ENCODE results near the gene CFB. TPM values are rescaled to one million over a fixed set of nuclear protein-coding genes. Genes with fewer than 3 reads are reported as not detected.

CFB gene
- total and polyA plus RNA-seq, 2 of the 13 experiments (the other 11 are each of a cell fraction or from before 2014, with no cell fraction given) = 171 to 513 TPM

DNA sequence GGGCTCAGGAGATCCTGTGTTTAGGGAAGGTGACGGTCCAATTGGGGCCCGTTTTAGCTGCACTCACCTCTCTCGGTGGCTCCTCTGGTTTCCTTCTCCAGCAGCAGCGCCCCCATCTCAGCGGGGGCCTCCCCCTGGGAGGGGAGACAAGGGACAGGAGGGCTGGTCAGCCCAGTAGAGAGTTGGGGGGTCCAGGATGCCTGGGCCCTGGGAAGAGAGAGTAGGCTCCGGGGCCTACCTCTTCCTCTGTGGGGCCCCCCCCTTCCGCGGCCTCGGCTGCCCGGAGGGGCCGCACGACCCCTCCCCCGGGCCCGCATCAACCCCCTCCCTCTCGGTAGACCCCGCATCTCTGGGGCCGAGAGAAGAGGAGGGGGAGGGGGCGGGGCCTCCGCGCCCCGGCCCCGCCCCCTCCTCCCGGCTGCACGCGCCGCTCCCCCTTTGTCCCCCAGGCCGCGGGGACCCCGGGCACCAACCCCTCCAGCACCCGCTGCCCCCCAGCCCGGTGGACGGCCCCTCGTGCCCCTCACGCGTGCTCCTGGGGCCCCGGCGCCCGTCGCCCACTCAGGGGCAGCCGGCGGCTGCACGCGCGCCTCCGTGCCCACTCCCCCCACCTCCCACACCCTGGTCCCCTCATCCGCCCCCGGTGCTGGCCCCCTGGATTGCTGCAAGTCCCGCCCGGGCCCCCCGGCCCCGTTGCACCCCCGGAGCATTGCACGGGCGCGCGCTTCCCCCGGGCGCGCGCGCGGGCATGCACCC, 48.9 kb upstream of the CFB start (continued):
- TF ChIP-seq SMAD3 (CRISPR knock-in tag; IDR thresholded peaks at IDR 0.05) (no peak), ZBED4 (CRISPR knock-in tag; IDR thresholded peaks at IDR 0.05; ENCODE audit: borderline replicate concordance) (no peak), E2F2 (CRISPR knock-in tag; IDR thresholded peaks at IDR 0.05; ENCODE audit: borderline replicate concordance) (no peak), GATAD1 (CRISPR knock-in tag; IDR thresholded peaks at IDR 0.05) (no peak), ZFP90 (CRISPR knock-in tag; IDR thresholded peaks at IDR 0.05; ENCODE audit: borderline replicate concordance) (no peak), ZBTB4 (CRISPR knock-in tag; IDR thresholded peaks at IDR 0.05; ENCODE audit: borderline replicate concordance) (no peak), ATF4 (CRISPR knock-in tag; IDR thresholded peaks at IDR 0.05) (no peak), ARID2 (CRISPR knock-in tag; IDR thresholded peaks at IDR 0.05; ENCODE audit: borderline replicate concordance) (0 out of 2 replicates have a peak, but pooled peaks have one; percentile 41), NFE2L2 (IDR thresholded peaks at IDR 0.05; ENCODE audit: low read length) (no peak), ZSCAN22 (CRISPR knock-in tag; IDR thresholded peaks at IDR 0.05) (no peak), ZNF362 (CRISPR knock-in tag; IDR thresholded peaks at IDR 0.05; ENCODE audit: borderline replicate concordance) (no peak)
- TF ChIP-seq, protein P1, sequence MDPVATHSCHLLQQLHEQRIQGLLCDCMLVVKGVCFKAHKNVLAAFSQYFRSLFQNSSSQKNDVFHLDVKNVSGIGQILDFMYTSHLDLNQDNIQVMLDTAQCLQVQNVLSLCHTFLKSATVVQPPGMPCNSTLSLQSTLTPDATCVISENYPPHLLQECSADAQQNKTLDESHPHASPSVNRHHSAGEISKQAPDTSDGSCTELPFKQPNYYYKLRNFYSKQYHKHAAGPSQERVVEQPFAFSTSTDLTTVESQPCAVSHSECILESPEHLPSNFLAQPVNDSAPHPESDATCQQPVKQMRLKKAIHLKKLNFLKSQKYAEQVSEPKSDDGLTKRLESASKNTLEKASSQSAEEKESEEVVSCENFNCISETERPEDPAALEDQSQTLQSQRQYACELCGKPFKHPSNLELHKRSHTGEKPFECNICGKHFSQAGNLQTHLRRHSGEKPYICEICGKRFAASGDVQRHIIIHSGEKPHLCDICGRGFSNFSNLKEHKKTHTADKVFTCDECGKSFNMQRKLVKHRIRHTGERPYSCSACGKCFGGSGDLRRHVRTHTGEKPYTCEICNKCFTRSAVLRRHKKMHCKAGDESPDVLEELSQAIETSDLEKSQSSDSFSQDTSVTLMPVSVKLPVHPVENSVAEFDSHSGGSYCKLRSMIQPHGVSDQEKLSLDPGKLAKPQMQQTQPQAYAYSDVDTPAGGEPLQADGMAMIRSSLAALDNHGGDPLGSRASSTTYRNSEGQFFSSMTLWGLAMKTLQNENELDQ (CRISPR knock-in tag; IDR thresholded peaks at IDR 0.05; ENCODE audit: borderline replicate concordance) = no peak
- TF ChIP-seq, protein P2, sequence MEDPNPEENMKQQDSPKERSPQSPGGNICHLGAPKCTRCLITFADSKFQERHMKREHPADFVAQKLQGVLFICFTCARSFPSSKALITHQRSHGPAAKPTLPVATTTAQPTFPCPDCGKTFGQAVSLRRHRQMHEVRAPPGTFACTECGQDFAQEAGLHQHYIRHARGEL (CRISPR knock-in tag; IDR thresholded peaks at IDR 0.05) = no peak
